Hypothalamus (tissue), 51 donors: ENCODE data around the gene FGR.

ENCODE experiments used
- DNase-seq, 51 donors: peaks; one replicate each; lab custom pipeline; 2025; lab: John Stamatoyannopoulos, UW

FGR gene

GRCh38 chr1:27592931-27593677, 41.9 kb downstream of the FGR start:
- no peak for DNase-seq

- DNase-seq, result peak in 3 of 51 donors; percentile 45
Observed at GRCh38 chr1:27592232-27592930, 42.6 kb downstream of the FGR start.

GRCh38 chr1:27591622-27592021, 43.4 kb downstream of the FGR start:
- no peak for DNase-seq

DNA sequence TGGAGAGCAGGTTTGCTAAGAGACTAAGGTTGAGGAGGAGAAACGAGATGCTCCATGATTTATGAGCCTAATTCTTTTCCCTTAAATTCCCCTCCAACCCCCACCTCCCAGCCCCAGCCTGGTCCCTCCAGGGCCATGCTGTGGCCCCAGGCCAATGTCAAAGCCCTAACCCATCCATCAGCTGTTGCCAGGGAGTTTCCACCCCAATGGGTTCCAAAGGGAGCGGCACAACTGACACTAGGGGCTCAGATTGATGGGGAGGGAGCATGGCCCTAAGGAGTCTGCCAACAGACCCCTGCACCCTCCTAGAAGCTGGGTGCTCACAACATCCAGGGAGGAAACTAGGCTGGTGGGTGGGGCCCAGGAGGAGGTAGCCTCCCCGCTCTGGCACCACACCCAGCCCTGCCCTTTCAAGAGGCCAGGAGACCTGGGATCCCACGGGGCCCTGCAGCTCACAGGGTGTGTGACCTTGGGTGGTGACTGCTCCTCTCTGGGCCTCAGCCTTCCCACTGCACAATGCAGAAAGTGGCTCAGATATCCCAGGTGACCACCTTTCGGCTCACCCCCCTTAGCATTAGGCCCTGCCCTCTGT, 44.0 kb downstream of the FGR start:
- no peak for DNase-seq

DNA sequence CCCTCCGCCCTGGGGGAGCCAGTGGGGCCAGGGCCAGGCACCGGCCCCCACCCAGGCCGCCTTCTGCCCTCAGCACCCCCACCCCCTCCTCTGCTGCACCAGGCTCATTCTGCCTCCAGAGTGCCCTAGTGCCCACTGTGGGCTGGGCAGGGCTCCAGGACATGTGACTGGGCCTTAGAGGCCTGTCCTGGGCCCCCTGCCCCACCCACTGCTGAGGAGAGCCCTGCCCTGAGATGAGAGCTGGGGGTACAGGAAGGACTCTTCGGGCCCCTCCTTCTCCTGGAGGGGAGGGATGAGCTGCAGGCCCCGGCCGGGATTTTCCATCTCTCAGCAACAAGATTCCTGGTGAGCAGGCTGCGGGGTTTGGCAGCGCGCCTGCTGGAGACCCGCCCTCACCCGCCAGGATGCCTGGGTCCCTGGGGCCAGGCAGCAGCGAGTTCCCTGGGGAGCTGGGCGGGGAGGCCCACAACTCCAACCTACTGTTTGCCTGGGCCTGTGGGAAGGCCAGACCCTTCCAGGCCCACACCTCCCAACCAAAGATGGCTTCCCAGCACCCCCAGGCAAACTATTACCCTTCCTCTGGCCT, 45.1 kb downstream of the FGR start:
- DNase-seq, result peak in 22 of 51 donors; percentile 25 to 66 (median 50)

DNA sequence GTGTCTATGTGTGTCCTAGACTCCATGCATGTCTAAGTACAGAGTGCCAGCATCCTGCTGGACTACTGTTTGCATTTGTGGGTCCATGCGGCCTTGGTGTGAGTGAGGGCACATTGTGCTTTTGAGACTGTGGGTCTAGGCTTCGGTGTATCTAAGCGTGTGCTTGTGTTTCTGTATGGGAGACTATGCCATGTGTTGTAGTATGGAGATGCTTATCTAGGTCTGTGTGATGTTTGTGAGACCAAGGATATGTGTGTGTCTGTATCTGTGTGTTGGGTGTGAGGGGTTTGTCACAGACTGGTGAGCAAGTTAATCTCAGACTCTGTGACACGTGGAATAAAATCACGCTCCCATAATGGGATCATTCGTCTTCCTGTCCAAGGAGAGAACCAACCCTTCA, 45.5 kb downstream of the FGR start:
- no peak for DNase-seq

- DNase-seq, result no peak
Observed at GRCh38 chr1:27588256-27589232, 46.4 kb downstream of the FGR start.

GRCh38 chr1:27585684-27586083, 49.3 kb downstream of the FGR start:
- DNase-seq, result no peak

DNA sequence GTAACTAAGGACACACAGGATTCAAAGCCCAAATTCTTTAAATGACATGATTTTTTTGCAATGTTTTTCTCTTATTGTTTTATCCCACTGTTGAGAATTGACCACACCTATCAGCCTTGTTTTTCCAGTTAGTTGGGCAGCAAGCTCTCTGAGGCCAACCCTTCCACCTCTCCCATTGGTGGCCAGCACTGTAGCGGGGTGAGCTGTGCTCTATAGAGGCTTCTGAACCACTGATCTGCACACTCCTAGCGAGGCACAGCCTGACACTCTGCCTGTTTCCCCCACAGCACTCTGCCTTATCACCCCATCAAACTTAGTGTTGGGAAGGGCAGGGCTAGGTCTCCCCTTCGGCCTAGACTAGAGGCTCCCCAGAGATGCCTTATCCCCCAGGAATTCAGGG, 50.5 kb downstream of the FGR start:
- DNase-seq, result no peak

GRCh38 chr1:27583479-27583878, 51.5 kb downstream of the FGR start:
- no peak for DNase-seq

- no peak for DNase-seq
Observed at GRCh38 chr1:27581823-27582243, 53.2 kb downstream of the FGR start.

DNA sequence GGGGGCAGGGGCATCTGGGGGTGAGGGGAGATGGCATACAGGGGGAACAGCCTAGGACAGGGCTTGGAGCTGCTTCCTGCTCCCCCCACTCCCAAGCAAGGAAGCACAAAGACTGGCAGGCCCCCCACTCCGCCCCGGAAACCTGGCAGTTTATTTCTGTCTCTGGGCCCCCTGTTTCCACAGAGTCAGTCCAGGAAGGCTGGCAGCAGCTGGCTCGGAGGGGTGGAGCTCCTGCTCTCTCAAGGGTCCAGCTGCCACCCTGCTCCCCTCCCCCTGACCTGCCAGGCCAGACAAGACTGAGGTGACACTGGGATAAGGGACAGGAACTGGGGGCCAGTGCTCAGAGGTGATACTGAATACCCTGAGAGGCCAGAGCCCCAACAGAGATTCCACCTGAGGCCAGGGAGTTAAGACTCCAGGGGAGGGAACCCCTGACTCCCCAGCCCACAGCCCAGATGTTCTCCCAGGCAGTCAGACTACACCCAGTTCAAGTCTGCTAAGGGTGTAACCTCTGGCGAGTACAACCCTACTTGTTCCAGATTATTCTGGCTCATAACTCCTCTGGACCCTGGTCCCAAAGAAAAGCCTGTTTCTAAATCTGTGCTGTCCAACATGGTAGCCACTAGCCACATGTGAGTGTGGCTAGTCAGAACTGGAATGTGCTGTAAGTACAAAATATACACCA, 57.3 kb downstream of the FGR start:
- DNase-seq, result no peak

- no peak for DNase-seq
Observed at GRCh38 chr1:27576806-27577227, 58.2 kb downstream of the FGR start.

DNA sequence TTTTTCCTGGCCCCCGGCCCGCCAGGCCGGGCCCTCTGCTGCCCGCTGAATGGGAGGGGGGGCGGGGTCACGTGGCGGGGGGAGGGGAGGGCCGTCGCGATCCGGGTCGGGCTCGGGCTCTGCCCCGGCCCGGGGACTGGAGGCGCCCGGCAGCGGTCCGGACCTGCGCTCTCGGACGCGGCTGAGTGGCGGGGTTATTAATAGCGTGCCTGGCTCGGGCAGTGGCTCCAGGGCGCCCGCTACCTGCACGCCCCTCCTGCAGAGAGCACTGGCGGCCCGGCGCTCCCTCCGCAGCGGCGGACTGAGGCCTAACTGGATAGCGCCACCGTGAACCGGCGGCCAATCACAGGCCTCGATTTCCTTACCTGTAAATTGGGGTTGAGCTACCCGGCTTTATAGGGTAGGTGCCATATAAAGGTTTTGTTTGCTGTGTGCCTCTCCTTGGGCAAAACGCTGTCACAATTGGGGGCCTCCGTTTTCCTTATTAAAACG, 59.1 kb downstream of the FGR start:
- DNase-seq, result peak in 36 of 51 donors; percentile 29 to 77 (median 57)

DNA sequence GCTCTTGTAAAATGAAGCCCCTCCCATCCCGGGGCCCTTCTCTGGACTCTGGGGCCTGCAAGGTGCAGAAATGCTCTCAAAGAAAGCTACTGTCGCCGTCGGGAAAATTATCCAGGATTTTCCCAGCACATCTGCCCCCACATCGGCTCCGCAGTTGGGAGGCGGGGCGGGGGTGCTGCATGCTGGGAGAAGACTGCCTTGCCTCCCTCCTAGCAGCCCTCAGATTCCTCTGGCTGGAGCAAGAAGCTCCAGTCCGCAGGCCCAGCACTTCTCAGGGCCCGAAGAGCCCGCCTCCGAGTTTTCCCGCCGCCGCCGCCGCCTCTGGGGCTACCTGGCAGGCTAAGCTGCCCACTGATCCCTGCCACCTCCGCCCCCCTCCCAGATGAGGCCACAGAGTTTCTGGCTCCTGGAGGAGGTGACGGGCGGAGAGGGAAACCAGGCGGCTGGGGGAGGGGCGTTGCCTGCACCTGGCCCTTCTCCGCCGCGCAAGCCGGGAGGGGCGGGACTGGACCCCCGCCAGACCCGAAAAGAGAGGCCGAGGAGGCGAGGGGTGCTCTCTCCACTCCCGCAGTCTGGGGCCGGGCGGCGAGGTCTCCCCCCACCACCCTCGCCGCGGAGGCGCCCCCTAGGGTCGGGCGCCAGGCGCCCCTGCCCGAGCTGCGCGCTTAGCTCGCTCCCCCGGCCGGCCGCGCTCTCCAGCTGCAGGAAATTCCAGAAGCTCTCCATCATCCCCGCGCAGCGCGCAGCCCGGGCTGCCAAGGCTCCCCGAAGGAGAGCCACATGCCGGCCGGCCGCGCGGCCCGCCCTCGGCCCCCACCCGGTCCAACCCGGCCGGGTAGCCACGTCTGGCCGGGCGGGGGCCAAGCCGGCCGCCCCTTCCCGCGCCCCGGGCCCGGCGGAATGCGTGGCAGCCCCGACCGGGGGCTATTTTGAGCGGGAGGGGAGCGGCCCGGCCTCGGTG, 59.8 kb downstream of the FGR start:
- peak in 25 of 51 donors; percentile 29 to 77 (median 57) for DNase-seq

- no peak for DNase-seq
Observed at GRCh38 chr1:27574001-27574781, 60.8 kb downstream of the FGR start.

DNA sequence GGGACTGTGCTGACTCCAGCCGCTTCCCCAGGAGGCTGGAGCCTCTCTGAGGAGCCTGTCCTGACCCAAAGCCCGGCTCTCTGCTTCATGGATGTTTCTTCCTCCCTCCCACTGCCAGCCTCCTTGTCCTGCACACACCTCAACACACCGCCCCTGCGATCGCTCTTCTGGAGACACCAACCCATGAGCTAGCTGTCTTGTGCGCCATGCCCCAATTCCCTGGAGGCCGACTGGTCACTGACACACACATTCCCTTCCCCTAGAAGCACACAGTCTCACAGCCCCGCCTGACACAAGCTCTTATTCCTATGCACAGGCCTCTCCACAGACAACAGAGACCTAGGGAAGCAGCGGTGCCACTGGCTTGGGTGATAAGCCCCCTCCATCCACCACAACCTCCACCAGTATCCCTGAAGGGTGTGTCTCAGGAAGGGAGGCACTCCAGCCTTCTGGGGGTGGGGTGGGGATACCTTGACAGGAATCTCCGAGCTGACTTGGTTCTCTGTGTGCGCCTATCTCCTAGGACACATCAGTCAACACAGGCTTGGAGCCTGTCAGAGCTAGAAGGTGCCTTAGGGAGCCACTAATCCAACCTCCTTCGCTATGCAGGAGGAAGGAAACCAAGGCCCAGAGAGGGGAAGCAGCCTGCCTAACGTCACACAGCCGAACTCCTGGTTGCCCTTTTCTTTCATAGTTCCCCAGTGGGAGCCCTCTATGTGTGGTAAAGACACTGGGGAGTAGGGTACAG, 62.1 kb downstream of the FGR start:
- DNase-seq, result no peak
